IPS-18c (cell line): Measurements from ENCODE around the gene STK39.

Experiments used
- H3K4me3 ChIP-seq: 2 replicates; pipeline ENCODE4 v1.7.0; 2013; ENCODE audit warnings: low read depth, mild to moderate bottlenecking, low read length, moderate library complexity; ENCODE audit not compliant: insufficient read depth
- H3K9me3 ChIP-seq: one replicate; pipeline ENCODE4 v1.6.1; 2013; ENCODE audit warnings: mild to moderate bottlenecking, low read length, moderate library complexity; ENCODE audit not compliant: control insufficient read depth, insufficient read depth

Gene STK39

GRCh38 chr2:167939514-167940345, 307.7 kb downstream of the STK39 start:
- Histone ChIP-seq H3K9me3 (no peaks in the 10 kb centered on the region), H3K4me3 (no peak overlapping the region)

- H3K9me3 ChIP-seq: no peaks in the 10 kb centered on the region
These were observed 310.0 kb downstream of the STK39 start for GRCh38 chr2:167937403-167937802.

GRCh38 chr2:167935803-167936110, 311.6 kb downstream of the STK39 start:
- Histone ChIP-seq H3K9me3 (no peaks in the 10 kb centered on the region), H3K4me3 (no peak overlapping the region)

More at GRCh38 chr2:167937403-167937802, 310.0 kb downstream of the STK39 start:
- H3K4me3 ChIP-seq: no peak overlapping the region

- H3K9me3 ChIP-seq: no peaks in the 10 kb centered on the region
- H3K4me3 ChIP-seq: no peak overlapping the region
These were observed 314.1 kb downstream of the STK39 start for GRCh38 chr2:167933097-167933814.

- Histone ChIP-seq H3K4me3 (no peak overlapping the region), H3K9me3 (no peaks in the 10 kb centered on the region)
These were observed 315.2 kb downstream of the STK39 start for GRCh38 chr2:167932123-167932693.

- Histone ChIP-seq H3K9me3 (no peaks in the 10 kb centered on the region), H3K4me3 (no peak overlapping the region)
These were observed 317.9 kb downstream of the STK39 start for GRCh38 chr2:167929484-167929883.

- Histone ChIP-seq H3K4me3 (no peak overlapping the region), H3K9me3 (peaks cover under 1% of the 10 kb centered on the region)
These were observed 319.0 kb downstream of the STK39 start for GRCh38 chr2:167928434-167928833.

- no peak overlapping the region for H3K4me3 ChIP-seq
- peaks cover 3% of the 10 kb centered on the region for H3K9me3 ChIP-seq
These were observed 321.6 kb downstream of the STK39 start for GRCh38 chr2:167925758-167926157.

- Histone ChIP-seq H3K9me3 (peaks cover 3% of the 10 kb centered on the region), H3K4me3 (no peak overlapping the region)
These were observed 322.8 kb downstream of the STK39 start for GRCh38 chr2:167924556-167924955.

GRCh38 chr2:167916756-167917155, 330.6 kb downstream of the STK39 start:
- Histone ChIP-seq H3K9me3 (no peaks in the 10 kb centered on the region), H3K4me3 (no peak overlapping the region)

GRCh38 chr2:167914969-167915368, 332.4 kb downstream of the STK39 start:
- H3K9me3 ChIP-seq: no peaks in the 10 kb centered on the region
- no peak overlapping the region for H3K4me3 ChIP-seq

GRCh38 chr2:167908786-167909185, 338.6 kb downstream of the STK39 start:
- Histone ChIP-seq H3K9me3 (no peaks in the 10 kb centered on the region), H3K4me3 (no peak overlapping the region)

GRCh38 chr2:167905668-167906067, 341.7 kb downstream of the STK39 start:
- H3K9me3 ChIP-seq: no peaks in the 10 kb centered on the region

More at GRCh38 chr2:167905668-167906067, 341.7 kb downstream of the STK39 start:
- no peak overlapping the region for H3K4me3 ChIP-seq
